ENCODE results near the gene CNN2. TPM values are rescaled to one million over a fixed set of nuclear protein-coding genes. Genes with fewer than 3 reads are reported as not detected.

CNN2 gene
- total and polyA plus RNA-seq, 9 of the 15 experiments (the other 6 are each of a cell fraction or from before 2014, with no cell fraction given), result 12.1 to 174 (median 52.7) TPM

GRCh38 chr19:1038978-1039645 is 12.7 kb downstream of the CNN2 start:
- Histone ChIP-seq H3K4me1 (replicated peaks in 1 of 2; ENCODE audit: control insufficient read depth in 2 of 2, insufficient read depth in 2 of 2, low read length in 2 of 2) (peaks cover 32 to 73% of the 10 kb centered on the region in 2 experiments), H3K9me3 (replicated peaks; ENCODE audit: control insufficient read depth, insufficient read depth, low read depth, low read length) (no peaks in the 10 kb centered on the region), H2AFZ (ENCODE audit: low read depth, low read length) (peak overlapping the region; percentile 60), H3K9me1 (ENCODE audit: control insufficient read depth, insufficient read depth, low read length) (no peaks in the 10 kb centered on the region), H3K36me3 (ENCODE audit: control insufficient read depth, insufficient read depth, low read length) (peaks cover 46% of the 10 kb centered on the region), H3K79me2 (ENCODE audit: control insufficient read depth, insufficient read depth, low read length) (peaks cover 35% of the 10 kb centered on the region), H3K9ac (ENCODE audit: insufficient read depth in 1 of 2, low read depth in 2 of 2, low read length in 2 of 2) (peak overlapping the region; percentile 30 to 91; a peak in 3 of 4 replicates), H3K27ac (ENCODE audit: extremely low read depth, low read depth, low read length) (peak overlapping the region; percentile 43), H3K27me3 (ENCODE audit: control insufficient read depth in 2 of 2, insufficient read depth in 2 of 2, low read length in 2 of 2) (no peaks in the 10 kb centered on the region), H3K4me2 (ENCODE audit: insufficient read depth, low read length) (peak overlapping the region; percentile 72), H4K20me1 (replicated peaks; ENCODE audit: control insufficient read depth, insufficient read depth, low read length) (no peaks in the 10 kb centered on the region), H3K4me3 (peak overlapping the region; percentile 55)
- FAIRE-seq (no peak), DNase-seq (ENCODE audit: extremely low read depth in 1 of 4, low spot score in 3 of 4) (peak in 1 of 4 experiments; percentile 32), ATAC-seq (no peak)
- 39% methylated on average over 19 of the region's 22 CpGs for WGBS (ENCODE audit: insufficient coverage, low coverage, missing lambda C conversion rate)
- BruUV-seq (replicated peaks), result no TSS peak
- ChIA-PET POLR2A (interaction anchor here (0.6 to 11.0 kb wide), 7 partner anchors 10 to 224 kb away, joined by 3 to 176 read pairs (median 4); partner anchors contain the start of genes ARHGAP45, CNN2, GPX4 and RNU6-2), CTCF (ENCODE audit: low intra/inter-chr PET ratio) (no interaction called here)
- intact Hi-C loops (cut with micrococcal nuclease), result no loop called here
- in situ Hi-C loops (cut with MboI), result no loop called here
- TF ChIP-seq ZNF41 (CRISPR knock-in tag; conservative IDR thresholded peaks at IDR 0.05), result no peak
- TF ChIP-seq, protein P1, sequence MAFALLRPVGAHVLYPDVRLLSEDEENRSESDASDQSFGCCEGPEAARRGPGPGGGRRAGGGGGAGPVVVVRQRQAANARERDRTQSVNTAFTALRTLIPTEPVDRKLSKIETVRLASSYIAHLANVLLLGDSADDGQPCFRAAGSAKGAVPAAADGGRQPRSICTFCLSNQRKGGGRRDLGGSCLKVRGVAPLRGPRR (CRISPR knock-in tag; IDR thresholded peaks at IDR 0.05), result no peak
- TF ChIP-seq ZNF253 (CRISPR knock-in tag; conservative IDR thresholded peaks at IDR 0.05), result 0 out of 2 replicates have a peak, but pooled peaks have one; percentile 35
- TF ChIP-seq THAP7 (CRISPR knock-in tag; IDR thresholded peaks at IDR 0.05), result peak; percentile 18; the same call in 1 of the 2 replicates
- TF ChIP-seq ZNF766 (CRISPR knock-in tag; conservative IDR thresholded peaks at IDR 0.05), result peak; percentile 58; the same call in 1 of the 2 replicates
- no peak for TF ChIP-seq PRMT5 (CRISPR knock-in tag; IDR thresholded peaks at IDR 0.05)
- TF ChIP-seq PHF8 (IDR thresholded peaks at IDR 0.05; ENCODE audit: borderline replicate concordance, low read length), result no peak
- TF ChIP-seq SMARCE1 (IDR thresholded peaks at IDR 0.05), result no peak
- TF ChIP-seq NR4A1 (CRISPR knock-in tag; IDR thresholded peaks at IDR 0.05), result no peak
- TF ChIP-seq NR4A1 (tag; IDR thresholded peaks at IDR 0.05), result no peak
- no peak for TF ChIP-seq ETS1 (conservative IDR thresholded peaks at IDR 0.05; ENCODE audit: control insufficient read depth, low read depth, low read length)
- no peak for TF ChIP-seq TEAD1 (CRISPR knock-in tag; IDR thresholded peaks at IDR 0.05)
- no peak for TF ChIP-seq NEUROD1 (IDR thresholded peaks at IDR 0.05; ENCODE audit: borderline replicate concordance, low read depth, low read length, partially characterized antibody)
- no peak for TF ChIP-seq RAD21 (CRISPR knock-in tag; conservative IDR thresholded peaks at IDR 0.05 in 1 of 2, IDR thresholded peaks at IDR 0.05 in 1 of 2)
